K562 (cell line): ENCODE measurements around the gene HNRNPLL. TPM values are rescaled to one million over a fixed set of nuclear protein-coding genes. Genes with fewer than 3 reads are reported as not detected.
A peak's percentile ranks its signal among the peaks of the same experiment; 100 is the strongest.

Experiments used
- ATF6 ChIP-seq: sonication (generic); formaldehyde crosslinking; IDR thresholded peaks from 2 replicates; pipeline ENCODE4 v1.4.0; 2020; ENCODE audit warnings: mild to moderate bottlenecking, missing genetic modification reagents
- BRF1 ChIP-seq: IDR thresholded peaks from 3 replicates; pipeline ENCODE4 v1.6.1; 2011; ENCODE audit warnings: borderline replicate concordance, mild to moderate bottlenecking; ENCODE audit not compliant: insufficient read length; ENCODE audit errors: extremely low read depth
- CBFA2T3 ChIP-seq: fragments of 450-650 bp; IDR thresholded peaks from 2 replicates; pipeline ENCODE4 v1.6.1; 2017
- ID3 ChIP-seq, 2 experiments: fragments of 250-450 bp in 1 of 2; fragments of 450-650 bp in 1 of 2; sonication (Bioruptor Pico) in 1 of 2; IDR thresholded peaks; 2 replicates each; pipeline versions ENCODE4 v1.6.1 to v1.8.0; 2016 to 2021; ENCODE audit warnings: mild to moderate bottlenecking in 2 of 2, moderate library complexity in 2 of 2, missing compliant biosample characterization in 1 of 2, missing genetic modification characterization in 1 of 2
- KLF16 ChIP-seq: IDR thresholded peaks from 2 replicates; pipeline ENCODE4 v1.6.1; 2016; ENCODE audit warnings: antibody characterized with exemption
- MBD2 ChIP-seq: sonication (generic); IDR thresholded peaks from 2 replicates; pipeline ENCODE4 v1.6.1; 2016; ENCODE audit warnings: low read depth, borderline replicate concordance
- MEIS2 ChIP-seq: fragments of 450-650 bp; IDR thresholded peaks from 2 replicates; pipeline ENCODE4 v1.6.1; 2014; ENCODE audit warnings: mild to moderate bottlenecking; ENCODE audit not compliant: partially characterized antibody
- SMARCA5 ChIP-seq: fragments of 450-650 bp; IDR thresholded peaks from 2 replicates; pipeline ENCODE4 v1.6.1; 2016
- THAP7 ChIP-seq: fragments of 250-450 bp; sonication (Bioruptor Pico); IDR thresholded peaks from 2 replicates; pipeline ENCODE4 v1.5.0; 2021
- ZBTB26 ChIP-seq: fragments of 450-650 bp; formaldehyde crosslinking; IDR thresholded peaks from 2 replicates; pipeline ENCODE4 v1.4.0; 2022; ENCODE audit warnings: missing genetic modification characterization
- ZFP36 ChIP-seq: fragments of 150-350 bp; IDR thresholded peaks from 2 replicates; pipeline ENCODE4 v1.6.1; 2018; ENCODE audit warnings: low read length, low read depth; ENCODE audit not compliant: partially characterized antibody
- ZFP91 ChIP-seq: sonication (generic); formaldehyde crosslinking; IDR thresholded peaks from 2 replicates; pipeline ENCODE4 v1.8.0; 2022; ENCODE audit warnings: mild to moderate bottlenecking, missing genetic modification reagents
- ZFX ChIP-seq: sonication (generic); formaldehyde crosslinking; IDR thresholded peaks from 2 replicates; pipeline ENCODE4 v1.8.0; 2022; ENCODE audit warnings: mild to moderate bottlenecking, missing genetic modification reagents, moderate library complexity
- ZNF175 ChIP-seq: fragments of 200-800 bp; sonication (Bioruptor generic); IDR thresholded peaks from 2 replicates; pipeline ENCODE4 v1.6.1; 2016; ENCODE audit warnings: low read depth, mild to moderate bottlenecking, missing genetic modification characterization, missing compliant biosample characterization
- ZNF592 ChIP-seq: fragments of 450-650 bp; IDR thresholded peaks from 2 replicates; pipeline ENCODE4 v1.6.1; 2017; ENCODE audit warnings: antibody characterized with exemption, mild to moderate bottlenecking
- polyA plus RNA-seq, 8 experiments: library from polyadenylated mRNA; depleted of rRNA in 4 of 8; stranded (reverse) in 5 of 8; unstranded in 3 of 8; fragments of >200 nt; fragmentation: Nextera tagmentation in 2 of 8; fragmentation: Illumina TruSeq in 1 of 8; extraction: Ambion mirVana in 2 of 8; extraction: Trizol in 1 of 8; gene quantifications; 2 replicates each; pipeline versions ENCODE4 v1.2.1 to v1.2.3, GENCODE V29; 2011 to 2014; ENCODE audit warnings: inconsistent platforms in 1 of 8, missing spikeins in 1 of 8
- total RNA-seq, 7 experiments: library from RNA; depleted of rRNA in 6 of 7; stranded (reverse); fragments of >200 nt in 6 of 7; fragmentation: Illumina TruSeq in 2 of 7; extraction: Trizol in 2 of 7; gene quantifications; 2 replicates each; pipeline versions ENCODE4 v1.2.1 to v1.2.3, GENCODE V29; 2011 to 2021; ENCODE audit warnings: low replicate concordance in 1 of 7

Gene HNRNPLL
- total and polyA plus RNA-seq, 9 of the 15 experiments (the other 6 are each of a cell fraction or from before 2014, with no cell fraction given), result 19.8 to 135 (median 57.8) TPM

- TF ChIP-seq ATF6 (CRISPR knock-in tag) (peak; percentile 78; the same call in 1 of the 2 replicates), ZNF175 (CRISPR knock-in tag) (no peak; the same call in 1 of the 2 replicates), KLF16 (peak; percentile 92), CBFA2T3 (peak; percentile 93), THAP7 (CRISPR knock-in tag) (no peak), ZFP36 (peak; percentile 12), ZBTB26 (0 out of 2 replicates have a peak, but pooled peaks have one; percentile 29), ZFP91 (CRISPR knock-in tag) (peak; percentile 81), ZNF592 (no peak; the same call in none of the 2 replicates), SMARCA5 (peak; percentile 33; the same call in 1 of the 2 replicates), BRF1 (no peak), ID3 (CRISPR knock-in tag; IDR thresholded peaks at IDR 0.05) (no peak), ID3 (tag; IDR thresholded peaks at IDR 0.05) (peak; percentile 22; the same call in 1 of the 2 replicates), MBD2 (peak; percentile 45; the same call in 1 of the 2 replicates), ZFX (CRISPR knock-in tag) (peak; percentile 48; the same call in 1 of the 2 replicates), MEIS2 (peak; percentile 95)
Measured at GRCh38 chr2:38515155-38516074, 87.3 kb downstream of the HNRNPLL start (continued).
